Inferior parietal cortex (tissue), 1 donor: ENCODE data around the gene USPL1.

Experiments
- DNase-seq: peaks from one replicate; pipeline ENCODE4 v3.0.0-alpha.2; 2016; ENCODE audit errors: extremely low spot score

USPL1 gene

DNA sequence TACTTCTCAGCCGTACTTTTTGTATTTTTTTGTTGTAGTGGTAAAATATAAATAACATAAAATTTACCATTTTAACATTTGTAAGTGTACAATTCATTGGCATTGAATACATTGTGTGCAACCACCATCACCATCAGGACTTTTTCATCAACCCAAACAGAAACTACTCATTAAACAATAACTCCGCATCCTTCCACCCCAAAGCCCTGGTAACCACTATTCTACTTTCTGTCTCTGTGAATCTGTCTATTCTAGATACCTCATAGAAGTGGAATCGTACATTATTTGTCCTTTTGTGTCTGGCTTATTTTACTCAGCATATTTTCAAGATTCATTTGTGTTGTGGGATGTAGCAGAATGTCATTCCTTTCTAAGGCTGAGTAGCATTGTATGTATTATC lies 38.5 kb downstream of the USPL1 start:
- no peak for DNase-seq

DNA sequence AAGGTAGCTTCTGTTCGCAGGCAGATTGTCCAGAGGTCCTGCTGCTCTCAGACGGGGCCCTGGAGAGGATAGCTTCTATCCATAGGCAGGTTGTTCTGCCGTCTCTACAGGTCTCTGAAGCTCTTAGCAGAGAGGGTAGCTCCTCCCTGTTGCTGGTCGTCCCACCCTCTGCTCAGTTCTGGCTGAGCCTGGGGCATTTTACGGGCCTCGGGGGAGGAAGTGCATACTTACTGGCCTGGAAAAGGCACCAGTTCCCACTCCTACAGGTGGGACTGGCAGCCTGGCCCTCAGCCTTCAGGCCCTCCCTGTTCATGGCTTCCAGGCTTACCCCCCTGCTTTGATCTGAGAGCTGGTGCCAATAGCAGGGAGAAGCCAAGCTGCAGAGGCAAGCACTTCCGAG lies 42.3 kb downstream of the USPL1 start:
- no peak for DNase-seq

DNA sequence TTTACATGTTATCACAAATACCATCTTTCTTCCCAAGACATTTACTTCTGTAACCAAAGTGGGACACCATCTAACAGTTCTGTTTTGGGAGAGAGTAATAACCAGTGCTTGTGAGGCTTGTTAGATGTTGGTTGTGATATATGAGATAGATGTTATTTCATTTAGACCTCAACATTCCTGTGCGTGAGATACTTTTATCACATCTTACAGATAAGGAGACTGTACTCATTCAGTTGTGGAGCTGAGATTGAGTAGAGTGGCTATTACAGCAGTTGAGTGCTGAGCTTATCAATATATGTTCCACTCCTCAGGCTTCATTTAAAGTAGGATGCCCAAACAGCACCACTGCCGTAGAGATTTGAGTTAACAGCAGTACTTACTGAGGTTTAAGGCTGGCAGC lies 43.1 kb downstream of the USPL1 start:
- no peak for DNase-seq

DNA sequence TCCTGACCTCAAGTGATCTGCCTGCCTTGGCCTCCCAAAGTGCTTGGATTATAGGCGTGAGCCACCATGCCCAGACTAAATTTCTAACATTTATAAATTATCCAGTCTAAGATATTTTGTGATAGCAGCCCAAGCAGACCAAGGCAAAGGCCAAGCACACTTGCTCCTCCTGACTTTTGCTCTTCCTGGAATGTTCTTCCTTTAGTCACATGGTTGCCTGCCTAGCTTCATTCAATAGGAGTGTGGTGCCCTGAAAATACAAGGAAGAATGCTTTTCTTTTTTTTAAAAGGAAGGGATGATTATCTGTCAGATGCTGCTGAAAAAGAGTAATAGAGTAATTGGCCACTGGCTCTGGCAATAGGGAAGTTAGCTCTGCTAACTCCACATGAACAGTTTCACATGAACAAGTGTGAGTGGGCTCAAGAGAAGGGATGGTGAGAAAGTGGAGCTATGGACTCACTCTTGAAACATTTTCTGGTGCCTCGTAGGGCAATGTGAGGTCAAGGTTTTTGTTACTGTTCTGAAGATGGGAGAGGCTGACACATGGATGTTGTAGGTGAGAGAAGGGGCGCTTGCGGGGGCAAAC lies 47.1 kb downstream of the USPL1 start:
- DNase-seq = no peak

GRCh38 chr13:30665638-30666037 lies 47.9 kb downstream of the USPL1 start:
- DNase-seq = no peak

DNA sequence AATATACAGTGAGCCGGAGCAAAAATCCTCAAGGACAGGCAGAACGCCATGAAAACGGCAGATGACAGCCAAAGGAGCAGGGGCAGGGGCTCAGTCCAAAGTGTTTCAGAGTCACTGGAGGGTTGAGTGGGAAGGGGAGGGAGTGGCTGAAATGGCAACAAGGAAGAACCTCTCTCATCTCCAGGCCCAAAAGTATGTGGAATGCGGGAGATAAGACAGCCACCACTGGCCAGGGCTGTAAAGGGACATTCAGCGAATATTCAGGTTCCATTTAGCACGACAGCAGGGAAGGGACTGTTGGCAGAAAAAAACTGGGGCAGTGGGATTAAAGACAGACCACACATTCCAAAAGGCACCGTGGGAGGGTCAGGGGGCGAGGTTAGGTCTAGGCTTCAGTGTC lies 48.4 kb downstream of the USPL1 start:
- no peak for DNase-seq

DNA sequence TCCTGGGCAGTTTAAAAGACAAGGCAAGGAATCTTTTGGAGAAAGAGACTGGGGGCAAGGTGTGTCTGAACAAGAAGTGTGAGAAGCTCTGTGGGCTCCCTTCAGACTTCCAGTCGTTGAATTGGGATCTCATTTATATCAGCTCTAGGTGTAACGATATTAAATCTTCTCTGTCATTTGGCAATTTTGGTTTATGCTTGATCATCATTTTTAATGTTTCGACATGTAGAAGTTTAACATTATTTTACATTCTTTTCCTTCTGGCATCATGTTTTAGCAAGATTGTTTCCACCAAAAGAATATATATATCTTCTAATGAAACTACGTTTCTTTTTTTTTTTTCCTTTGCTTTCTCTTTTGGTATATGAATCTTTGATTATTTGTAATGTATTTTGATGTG lies 49.3 kb downstream of the USPL1 start:
- DNase-seq = no peak

DNA sequence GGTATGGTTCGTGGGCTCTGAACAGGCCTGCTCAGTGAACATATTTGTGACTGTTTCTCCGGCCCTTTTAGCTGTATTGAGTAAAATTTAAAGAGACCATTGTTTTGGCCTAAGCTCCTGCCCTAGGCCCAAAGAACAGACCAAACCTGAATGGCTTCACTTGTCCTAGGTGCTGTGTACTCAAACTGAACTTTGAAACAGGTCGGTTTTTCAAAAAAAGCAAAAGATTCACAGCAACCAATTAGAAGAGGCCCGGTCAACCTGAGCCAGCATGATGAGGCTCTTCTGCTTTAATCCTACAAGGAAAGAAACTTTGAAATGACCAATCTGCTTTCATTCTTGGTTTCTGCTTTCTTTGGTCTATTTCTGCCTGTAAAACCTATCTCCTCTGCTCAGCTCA lies 50.6 kb downstream of the USPL1 start:
- no peak for DNase-seq

DNA sequence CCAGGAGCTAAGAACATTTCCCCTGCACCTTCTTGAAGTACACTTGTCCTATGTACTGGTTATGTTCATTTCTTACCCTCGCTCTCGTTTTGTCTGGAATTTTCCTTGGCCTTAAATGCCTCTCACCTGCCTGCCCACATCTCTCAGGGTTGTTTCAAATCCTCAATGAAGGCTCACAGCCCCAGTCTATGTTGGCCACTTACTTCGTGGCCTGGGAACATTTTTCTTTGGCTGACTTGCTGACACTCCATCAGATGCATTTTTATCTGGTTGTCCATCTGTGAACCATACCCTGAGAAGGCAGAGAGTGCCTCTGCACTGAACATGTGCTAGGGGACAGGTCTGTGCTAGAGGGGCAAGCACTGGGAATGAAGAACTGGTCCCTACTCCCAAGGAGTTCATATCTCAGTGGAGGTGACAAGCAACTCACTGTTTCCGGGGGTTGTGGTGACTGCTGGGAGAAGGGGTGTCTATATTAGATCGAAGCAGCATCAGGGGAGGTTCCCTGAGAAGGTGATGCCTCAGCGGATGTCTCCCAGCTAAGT lies 53.6 kb downstream of the USPL1 start:
- no peak for DNase-seq

DNA sequence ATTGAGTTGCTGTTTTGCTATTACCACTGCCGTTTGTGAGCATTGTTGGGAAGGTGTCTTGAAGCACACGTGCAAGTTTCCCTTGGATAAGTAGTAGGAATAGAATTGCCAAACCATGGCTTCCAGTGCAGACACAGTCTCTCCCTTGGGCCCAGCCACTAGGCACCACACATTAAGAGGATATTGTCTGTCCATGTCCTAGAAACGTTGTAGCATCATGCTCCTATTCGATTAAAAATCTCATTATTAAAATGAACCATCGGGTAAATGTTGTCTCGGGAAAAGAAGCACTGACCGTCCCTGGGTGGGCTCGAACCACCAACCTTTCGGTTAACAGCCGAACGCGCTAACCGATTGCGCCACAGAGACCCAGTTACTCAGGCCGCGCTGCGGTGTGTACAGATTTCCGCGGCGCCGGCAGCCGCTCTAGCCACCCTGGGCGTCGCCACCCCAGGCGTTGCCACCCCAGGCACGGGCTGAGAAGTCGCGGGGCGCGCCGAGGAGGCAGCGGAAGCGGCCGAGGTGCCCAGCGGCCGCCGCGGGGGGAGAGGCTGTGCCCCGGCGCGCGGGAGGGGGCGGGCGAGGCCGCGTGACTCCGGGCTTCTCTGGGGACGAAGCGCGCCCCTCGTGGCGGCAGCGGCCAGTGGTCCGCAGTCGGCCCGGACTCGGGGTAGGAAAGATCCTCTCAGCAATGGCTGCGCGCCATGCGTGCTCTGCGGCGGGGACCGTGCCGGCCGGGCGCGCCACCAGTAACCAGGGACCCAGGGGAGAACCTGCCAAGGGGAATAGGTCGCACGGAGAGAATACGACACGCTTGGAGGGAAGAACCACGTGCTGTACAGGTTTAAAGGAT lies 56.2 kb downstream of the USPL1 start:
- DNase-seq = peak; percentile 79

DNA sequence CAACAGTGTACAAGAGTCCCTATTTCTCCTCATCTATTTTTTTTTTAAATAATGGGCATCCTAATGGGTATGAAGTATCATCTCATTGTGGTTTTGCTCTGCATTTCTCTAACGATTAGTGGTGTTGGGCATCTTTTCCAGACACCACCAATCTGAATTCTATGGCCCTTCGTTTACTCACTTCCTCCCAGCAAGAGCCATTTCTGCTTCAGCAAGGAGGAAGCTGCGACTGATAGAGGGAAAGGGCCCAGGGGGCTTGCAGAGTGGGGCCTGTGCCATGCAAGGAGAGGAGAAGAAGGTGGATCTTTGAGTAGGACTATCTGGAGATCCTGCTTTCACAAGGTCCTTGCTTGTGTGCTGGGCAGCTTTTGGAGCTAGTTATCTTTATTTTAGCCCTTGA lies 58.0 kb downstream of the USPL1 start:
- no peak for DNase-seq

- DNase-seq = no peak
Measured at GRCh38 chr13:30676672-30677071, 59.0 kb downstream of the USPL1 start.

DNA sequence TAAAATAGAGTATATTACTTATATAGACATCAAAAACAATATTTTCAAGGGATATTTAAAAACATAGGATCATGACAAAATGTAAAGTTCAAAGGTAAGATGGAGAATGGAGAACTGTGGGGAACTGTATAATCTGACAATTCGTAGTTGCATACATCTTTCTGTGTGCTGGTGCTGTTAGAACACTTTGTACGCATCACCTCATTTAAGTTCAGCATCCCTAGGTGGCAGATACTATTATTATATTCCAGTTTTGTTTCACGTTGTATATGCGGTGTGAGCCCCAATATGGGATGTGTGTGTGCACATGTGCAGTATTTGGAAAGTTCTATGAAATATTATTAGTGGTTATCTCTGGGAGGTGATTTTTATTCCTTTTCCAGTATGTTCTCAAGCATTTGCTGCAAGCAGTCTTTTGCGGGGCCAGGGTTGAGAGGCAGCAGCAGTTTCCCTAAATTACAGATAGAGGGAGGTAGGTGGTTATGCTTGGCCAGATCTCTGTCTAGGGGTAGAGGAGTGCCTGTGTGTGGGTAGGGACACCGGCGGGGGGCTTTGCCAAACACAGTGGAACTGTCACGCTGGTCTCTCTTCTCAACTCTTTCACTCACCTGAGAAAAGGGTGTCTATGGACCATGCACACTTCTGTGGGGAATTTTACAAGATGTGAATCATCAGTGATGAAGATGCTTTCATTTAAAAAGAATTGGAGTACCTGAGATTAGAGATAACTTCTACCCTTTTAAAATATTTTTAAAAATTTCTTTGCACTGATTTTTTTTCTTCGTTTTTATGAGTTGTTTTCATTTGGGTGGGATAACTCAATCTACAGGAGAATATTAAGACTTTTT lies 62.0 kb downstream of the USPL1 start:
- DNase-seq = peak; percentile 40

DNA sequence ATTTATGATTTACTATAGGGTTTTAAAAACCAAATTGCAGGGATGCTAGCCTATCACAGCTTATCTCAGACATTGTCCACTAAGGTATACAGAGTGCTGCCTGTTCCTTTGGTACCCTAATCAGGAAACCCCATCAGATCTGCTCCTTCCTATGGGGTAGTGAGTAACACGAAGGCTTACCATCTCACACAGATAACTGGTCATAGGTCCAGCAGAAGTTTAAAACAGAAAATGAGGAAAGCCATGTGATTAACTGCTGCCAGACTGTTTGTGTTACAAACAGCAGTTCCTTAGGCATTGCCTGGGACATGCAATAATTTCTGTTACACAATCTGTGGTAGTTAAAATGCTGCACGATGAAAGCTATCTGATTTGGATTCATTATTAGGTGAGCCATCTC lies 64.1 kb downstream of the USPL1 start:
- DNase-seq = no peak

GRCh38 chr13:30685320-30685859 lies 67.7 kb downstream of the USPL1 start:
- no peak for DNase-seq

DNA sequence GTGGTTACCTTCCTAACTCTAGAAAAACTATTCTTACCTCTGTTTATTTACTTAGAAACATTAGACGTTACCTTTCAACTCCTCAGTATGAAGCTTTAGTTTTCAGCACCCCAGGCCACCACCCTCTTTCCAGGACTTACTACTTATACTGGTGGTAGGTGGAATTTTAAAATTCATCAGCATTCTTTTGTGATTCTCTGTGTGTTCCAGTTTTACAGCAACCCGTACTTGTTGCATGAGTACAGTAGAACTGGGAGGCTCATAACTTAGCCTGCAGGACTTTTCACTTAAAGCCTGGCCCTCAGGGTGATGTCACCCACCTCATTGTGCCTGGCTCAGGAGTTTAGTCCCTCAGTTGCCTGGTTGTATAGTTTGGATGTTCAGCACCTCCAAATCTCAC lies 68.3 kb downstream of the USPL1 start:
- no peak for DNase-seq

DNA sequence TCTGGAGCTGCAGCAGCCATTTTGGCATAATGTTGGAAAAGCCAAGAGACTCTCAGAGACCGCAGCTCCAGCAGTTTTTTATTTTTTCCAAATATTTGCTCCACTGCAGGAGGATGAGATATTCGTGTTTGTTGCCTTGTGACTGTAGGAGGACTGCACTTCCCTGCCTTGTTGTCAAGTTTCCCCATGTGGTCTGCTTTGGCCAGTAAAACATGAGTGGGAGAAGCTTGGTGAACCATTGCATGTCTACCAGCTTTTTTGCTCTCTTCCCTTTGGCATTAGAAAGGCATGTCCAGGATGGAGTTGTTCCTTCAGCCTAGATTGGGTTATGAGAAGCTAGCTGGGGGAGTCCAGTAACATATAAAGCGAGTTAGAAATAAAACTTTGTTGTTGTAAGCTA lies 69.9 kb downstream of the USPL1 start:
- DNase-seq = no peak

- no peak for DNase-seq
Measured at GRCh38 chr13:30689752-30690151, 72.0 kb downstream of the USPL1 start.

GRCh38 chr13:30690282-30691188 lies 72.8 kb downstream of the USPL1 start:
- DNase-seq = no peak

GRCh38 chr13:30692113-30692512 lies 74.4 kb downstream of the USPL1 start:
- DNase-seq = no peak
